ENCODE results near the gene TOMM20L.

- no peak for TF ChIP-seq CTCF (IDR thresholded peaks at IDR 0.05; ENCODE audit: borderline replicate concordance, extremely low read depth, low read length, poor library complexity, severe bottlenecking)
- TF ChIP-seq EZH2 (IDR thresholded peaks at IDR 0.05; ENCODE audit: borderline replicate concordance, low read depth, low read length, severe bottlenecking) = no peak
These were observed 243 bp upstream of the TOMM20L start for GRCh38 chr14:58395562-58395811.
